ENCODE measurements around the gene EFCAB12. TPM values are rescaled to one million over a fixed set of nuclear protein-coding genes. Genes with fewer than 3 reads are reported as not detected.
"Not testable (repeated sequence)": the region's sequence is repeated elsewhere in the genome, so short reads cannot be mapped to it uniquely, and the experiment has no call there.

EFCAB12 gene
- total and polyA plus RNA-seq, 2 donors = 0.10 TPM; not detected in 1

DNA sequence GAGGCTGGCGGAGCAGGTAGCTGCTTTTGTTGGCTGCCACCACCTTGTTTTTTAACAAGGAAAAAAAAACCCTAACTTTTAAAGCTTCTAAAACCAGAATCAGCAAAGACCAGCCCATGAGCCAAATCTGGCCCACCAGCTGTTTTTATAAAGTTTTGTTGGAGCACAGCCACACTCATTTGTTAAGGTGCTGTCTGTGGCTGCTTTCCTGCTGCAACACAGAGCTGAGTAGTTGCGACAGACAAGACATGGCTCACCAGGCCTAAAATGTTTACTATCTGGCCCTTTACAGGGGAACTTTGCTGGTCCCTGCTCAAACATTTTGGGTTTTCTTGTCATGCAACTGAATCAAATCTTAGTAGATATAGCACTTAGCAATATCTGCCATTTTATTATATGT is 18.9 kb downstream of the EFCAB12 start:
- no peaks in the 10 kb centered on the region for H3K36me3 ChIP-seq (ENCODE audit: insufficient read depth)
- no peak overlapping the region for H3K27ac ChIP-seq (ENCODE audit: low read depth)
- no peaks in the 10 kb centered on the region for H3K4me1 ChIP-seq (ENCODE audit: insufficient read depth)
- no peak overlapping the region for H3K4me3 ChIP-seq (ENCODE audit: low read depth, low read length)
- no peak for DNase-seq (ENCODE audit: extremely low spot score)
- 75% methylated on average over 2 of the region's 2 CpGs for WGBS

- Histone ChIP-seq H3K27ac (ENCODE audit: low read depth) (no peak overlapping the region), H3K36me3 (ENCODE audit: insufficient read depth) (no peaks in the 10 kb centered on the region), H3K4me3 (ENCODE audit: low read depth, low read length) (no peak overlapping the region), H3K4me1 (ENCODE audit: insufficient read depth) (no peaks in the 10 kb centered on the region)
- no peak for DNase-seq (ENCODE audit: extremely low spot score)
- WGBS = 85% methylated on average over 5 of the region's 5 CpGs
Observed at GRCh38 chr3:129404610-129405009, 23.8 kb downstream of the EFCAB12 start.

- no peak for DNase-seq (ENCODE audit: extremely low spot score)
- 81% methylated on average over 8 of the region's 8 CpGs for WGBS
- Histone ChIP-seq H3K4me3 (ENCODE audit: low read depth, low read length) (no peak overlapping the region), H3K4me1 (ENCODE audit: insufficient read depth) (no peaks in the 10 kb centered on the region), H3K36me3 (ENCODE audit: insufficient read depth) (no peaks in the 10 kb centered on the region), H3K27ac (ENCODE audit: low read depth) (no peak overlapping the region)
Observed at GRCh38 chr3:129404130-129404529, 24.3 kb downstream of the EFCAB12 start.

- Histone ChIP-seq H3K36me3 (ENCODE audit: insufficient read depth) (no peaks in the 10 kb centered on the region), H3K27ac (ENCODE audit: low read depth) (no peak overlapping the region), H3K4me1 (ENCODE audit: insufficient read depth) (no peaks in the 10 kb centered on the region), H3K4me3 (ENCODE audit: low read depth, low read length) (no peak overlapping the region)
- DNase-seq (ENCODE audit: extremely low spot score) = no peak
- WGBS = 84% methylated on average over 7 of the region's 7 CpGs
Observed at GRCh38 chr3:129403450-129403849, 25.0 kb downstream of the EFCAB12 start.

- 90% methylated on average over 4 of the region's 4 CpGs for WGBS
- H3K27ac ChIP-seq (ENCODE audit: low read depth) = no peak overlapping the region
- DNase-seq (ENCODE audit: extremely low spot score) = no peak
- H3K4me1 ChIP-seq (ENCODE audit: insufficient read depth) = no peaks in the 10 kb centered on the region
- H3K4me3 ChIP-seq (ENCODE audit: low read depth, low read length) = no peak overlapping the region
- H3K36me3 ChIP-seq (ENCODE audit: insufficient read depth) = no peaks in the 10 kb centered on the region
Observed at GRCh38 chr3:129402616-129403015, 25.8 kb downstream of the EFCAB12 start.

GRCh38 chr3:129402210-129402609 is 26.2 kb downstream of the EFCAB12 start:
- Histone ChIP-seq H3K4me1 (ENCODE audit: insufficient read depth) (no peaks in the 10 kb centered on the region), H3K36me3 (ENCODE audit: insufficient read depth) (no peaks in the 10 kb centered on the region), H3K27ac (ENCODE audit: low read depth) (no peak overlapping the region), H3K4me3 (ENCODE audit: low read depth, low read length) (no peak overlapping the region)
- DNase-seq (ENCODE audit: extremely low spot score) = no peak
- 73% methylated on average over 7 of the region's 7 CpGs for WGBS

DNA sequence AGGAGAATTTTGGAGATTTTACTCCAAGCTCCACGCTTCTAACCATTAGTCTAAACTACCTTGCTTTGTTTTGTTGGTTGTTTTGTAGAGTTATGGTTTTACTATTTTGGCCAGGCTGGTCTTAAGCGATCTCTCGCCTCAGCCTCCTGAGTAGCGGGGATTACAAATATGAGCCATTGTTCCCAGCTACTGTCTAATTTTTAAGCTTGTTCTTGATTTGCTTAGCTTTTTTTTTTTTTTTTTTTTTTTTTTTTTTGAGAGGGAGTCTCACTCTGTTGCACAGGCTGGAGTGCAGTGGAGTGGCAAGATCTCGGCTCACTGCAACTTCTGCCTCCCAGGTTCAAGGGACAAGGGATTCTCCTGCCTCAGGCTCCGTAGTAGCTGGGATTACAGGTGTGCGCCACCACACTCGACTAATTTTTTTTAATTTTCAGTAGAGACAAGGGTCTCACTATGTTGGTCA is 28.5 kb downstream of the EFCAB12 start:
- no peaks in the 10 kb centered on the region for H3K4me1 ChIP-seq (ENCODE audit: insufficient read depth)
- H3K4me3 ChIP-seq (ENCODE audit: low read depth, low read length) = no peak overlapping the region
- no peak overlapping the region for H3K27ac ChIP-seq (ENCODE audit: low read depth)
- DNase-seq (ENCODE audit: extremely low spot score) = no peak
- no peaks in the 10 kb centered on the region for H3K36me3 ChIP-seq (ENCODE audit: insufficient read depth)
- WGBS = 56% methylated on average over 8 of the region's 8 CpGs

- peak; percentile 94 for DNase-seq (ENCODE audit: extremely low spot score)
- peak overlapping the region; percentile 39 for H3K27ac ChIP-seq (ENCODE audit: low read depth)
- H3K4me1 ChIP-seq (ENCODE audit: insufficient read depth) = no peaks in the 10 kb centered on the region
- under 1% methylated on average over 25 of the region's 25 CpGs for WGBS
- peak overlapping the region; percentile 78 for H3K4me3 ChIP-seq (ENCODE audit: low read depth, low read length)
- no peaks in the 10 kb centered on the region for H3K36me3 ChIP-seq (ENCODE audit: insufficient read depth)
Observed at GRCh38 chr3:129399145-129399894, 29.1 kb downstream of the EFCAB12 start.

DNA sequence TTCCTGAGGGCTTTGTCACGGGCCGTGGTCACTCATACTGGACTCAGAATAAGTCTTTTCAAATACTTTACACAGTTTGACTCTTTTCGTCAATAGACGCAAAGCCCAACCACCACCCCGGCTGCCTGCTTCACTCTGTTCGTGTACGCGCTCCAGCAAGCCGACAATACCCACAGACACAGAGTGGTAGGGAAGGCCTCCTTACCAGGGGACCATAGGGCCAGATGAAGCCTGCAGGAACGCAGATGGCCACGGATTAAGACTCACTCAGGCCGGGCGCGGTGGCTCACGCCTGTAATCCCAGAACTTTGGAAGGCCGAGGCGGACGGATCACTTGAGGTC is 29.7 kb downstream of the EFCAB12 start:
- Histone ChIP-seq H3K27ac (ENCODE audit: low read depth) (no peak overlapping the region), H3K36me3 (ENCODE audit: insufficient read depth) (no peaks in the 10 kb centered on the region), H3K4me3 (ENCODE audit: low read depth, low read length) (peak overlapping the region; percentile 78), H3K4me1 (ENCODE audit: insufficient read depth) (no peaks in the 10 kb centered on the region)
- WGBS = under 1% methylated on average over 18 of the region's 18 CpGs
- DNase-seq (ENCODE audit: extremely low spot score) = no peak

GRCh38 chr3:129393760-129394564 is 34.5 kb downstream of the EFCAB12 start:
- WGBS = 86% methylated on average over 12 of the region's 17 CpGs
- not testable (repeated sequence) for H3K36me3 ChIP-seq (ENCODE audit: insufficient read depth); DNase-seq (ENCODE audit: extremely low spot score); H3K4me1 ChIP-seq (ENCODE audit: insufficient read depth); H3K4me3 ChIP-seq (ENCODE audit: low read depth, low read length); H3K27ac ChIP-seq (ENCODE audit: low read depth)

- Histone ChIP-seq H3K36me3 (ENCODE audit: insufficient read depth) (no peaks in the 10 kb centered on the region), H3K4me1 (ENCODE audit: insufficient read depth) (no peaks in the 10 kb centered on the region), H3K4me3 (ENCODE audit: low read depth, low read length) (no peak overlapping the region), H3K27ac (ENCODE audit: low read depth) (no peak overlapping the region)
- 74% methylated on average over 6 of the region's 6 CpGs for WGBS
- no peak for DNase-seq (ENCODE audit: extremely low spot score)
Observed at GRCh38 chr3:129393271-129393670, 35.2 kb downstream of the EFCAB12 start.

- not testable (repeated sequence) for H3K4me1 ChIP-seq (ENCODE audit: insufficient read depth); DNase-seq (ENCODE audit: extremely low spot score); H3K27ac ChIP-seq (ENCODE audit: low read depth); H3K36me3 ChIP-seq (ENCODE audit: insufficient read depth); H3K4me3 ChIP-seq (ENCODE audit: low read depth, low read length)
- WGBS = 85% methylated on average over 8 of the region's 8 CpGs
Observed at GRCh38 chr3:129392106-129392887, 36.1 kb downstream of the EFCAB12 start.

DNA sequence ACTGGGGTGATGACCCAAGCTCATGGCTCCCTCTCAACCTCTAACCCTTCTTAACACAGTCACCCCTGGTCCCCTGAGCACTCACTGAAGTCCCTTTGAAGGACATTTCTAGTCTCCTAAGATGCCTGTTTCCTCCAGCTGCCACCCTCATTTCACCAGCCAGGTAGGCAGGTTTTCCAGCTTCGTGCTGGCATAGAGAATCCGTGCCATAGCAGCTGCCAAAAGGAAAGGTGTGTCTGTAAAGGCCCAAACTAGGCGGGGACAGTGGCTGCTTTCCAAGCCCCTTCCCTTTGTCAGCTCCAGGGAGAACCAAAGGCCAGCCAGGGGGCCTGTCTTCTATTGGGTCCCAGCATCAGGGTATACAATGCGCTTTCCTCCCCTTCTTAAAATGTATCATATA is 36.9 kb downstream of the EFCAB12 start:
- H3K4me1 ChIP-seq (ENCODE audit: insufficient read depth); H3K36me3 ChIP-seq (ENCODE audit: insufficient read depth); H3K4me3 ChIP-seq (ENCODE audit: low read depth, low read length); DNase-seq (ENCODE audit: extremely low spot score); H3K27ac ChIP-seq (ENCODE audit: low read depth): not testable (repeated sequence)
- 90% methylated on average over 4 of the region's 4 CpGs for WGBS

All from urinary bladder (tissue), 4 donors.